HG03469 (cell line): Measurements from ENCODE around the gene UGT1A8.
"Not testable (repeated sequence)": the region's sequence is repeated elsewhere in the genome, so short reads cannot be mapped to it uniquely, and the experiment has no call there.

Source experiments
- ATAC-seq: cut with Tn5 transposase; IDR thresholded peaks from one replicate; pipeline ENCODE4 v1.9.1; 2021; ENCODE audit warnings: mild to moderate bottlenecking, moderate library complexity, moderate number of reproducible peaks; ENCODE audit not compliant: unreplicated experiment

Gene UGT1A8

DNA sequence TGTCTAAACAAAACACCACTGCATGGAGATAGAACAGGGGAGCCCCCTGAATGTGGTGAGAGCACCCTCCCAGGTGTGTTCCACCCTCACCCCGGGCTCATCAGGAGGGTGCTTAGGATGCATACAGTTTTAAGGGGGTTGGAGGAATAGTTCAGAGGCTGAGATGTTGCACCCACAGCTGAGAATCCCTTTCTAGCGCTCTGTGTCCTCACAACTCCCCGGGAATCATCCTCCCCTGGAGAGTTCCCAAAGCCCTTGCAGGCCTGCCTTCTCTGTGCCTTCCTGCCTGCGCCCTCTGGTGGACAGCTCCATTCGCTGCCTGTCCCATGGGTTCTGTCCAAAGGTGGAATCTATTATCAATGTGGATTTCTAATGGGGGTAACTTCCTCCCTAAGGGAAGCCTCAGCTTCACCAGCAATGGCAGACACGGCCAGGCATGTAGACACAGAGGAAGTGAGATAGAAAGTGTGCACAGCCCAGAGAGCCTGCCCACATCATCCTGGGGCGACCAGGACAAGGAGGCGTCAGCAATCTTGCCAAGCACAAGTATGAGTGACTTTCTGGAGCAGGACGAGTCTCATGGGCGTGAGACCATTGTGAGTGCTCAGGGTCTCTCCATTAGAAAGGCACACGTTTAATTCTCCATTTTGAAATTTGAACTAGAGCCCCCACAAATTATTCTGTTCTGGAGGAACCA, 94.0 kb downstream of the UGT1A8 start:
- no peak for ATAC-seq

- no peak for ATAC-seq
These were observed 95.3 kb downstream of the UGT1A8 start, which contains the start of gene UGT1A5 for GRCh38 chr2:233712611-233713261. Gene UGT1A5 (plus strand): TSS chr2:233712907. CDS start chr2:233712992, 85 bp downstream.

- ATAC-seq, result no peak
These were observed 95.8 kb downstream of the UGT1A8 start for GRCh38 chr2:233713262-233713615.

GRCh38 chr2:233714121-233714520, 96.7 kb downstream of the UGT1A8 start:
- no peak for ATAC-seq

DNA sequence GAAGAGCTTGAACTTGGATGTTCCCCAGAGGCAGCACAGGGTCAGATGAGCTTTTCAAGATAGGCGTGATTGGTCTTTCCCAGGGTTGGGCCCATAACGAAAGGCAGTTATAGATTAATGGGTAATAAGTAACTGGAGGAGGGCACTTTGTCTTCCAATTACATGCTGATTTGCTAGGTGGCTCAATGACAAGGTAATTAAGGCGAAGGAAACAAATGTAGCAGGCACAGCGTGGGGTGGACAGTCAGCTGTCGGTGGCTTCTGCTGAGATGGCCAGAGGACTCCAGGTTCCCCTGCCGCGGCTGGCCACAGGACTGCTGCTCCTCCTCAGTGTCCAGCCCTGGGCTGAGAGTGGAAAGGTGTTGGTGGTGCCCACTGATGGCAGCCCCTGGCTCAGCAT, 101.1 kb downstream of the UGT1A8 start, which contains the start of gene UGT1A4:
Gene UGT1A4 (plus strand): TSS at position 185 of the 400 bp plus-strand sequence. CDS start 85 bp downstream, at position 270.
- no peak for ATAC-seq

DNA sequence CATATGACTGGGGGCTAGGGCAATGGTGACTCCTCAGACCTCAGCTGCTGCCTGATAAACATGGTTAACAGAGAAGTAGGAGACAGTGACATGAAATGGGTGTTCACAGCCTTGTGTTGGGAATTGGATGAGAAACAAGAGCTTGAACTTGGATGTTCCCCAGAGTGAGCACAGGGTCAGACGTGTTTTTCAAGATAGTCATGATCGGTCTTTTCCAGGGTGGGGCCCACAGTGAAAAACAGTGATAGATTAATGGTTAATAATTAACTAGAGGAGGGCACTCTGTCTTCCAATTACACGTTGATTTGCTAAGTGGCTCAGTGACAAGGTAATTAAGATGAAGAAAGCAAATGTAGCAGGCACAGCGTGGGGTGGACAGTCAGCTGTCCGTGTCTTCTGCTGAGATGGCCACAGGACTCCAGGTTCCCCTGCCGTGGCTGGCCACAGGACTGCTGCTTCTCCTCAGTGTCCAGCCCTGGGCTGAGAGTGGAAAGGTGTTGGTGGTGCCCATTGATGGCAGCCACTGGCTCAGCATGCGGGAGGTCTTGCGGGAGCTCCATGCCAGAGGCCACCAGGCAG, 111.4 kb downstream of the UGT1A8 start, which contains the start of gene UGT1A3:
Gene UGT1A3 (plus strand): TSS at position 320 of the 579 bp plus-strand sequence. CDS start 85 bp downstream, at position 405.
- ATAC-seq, result no peak

- ATAC-seq, result not testable (repeated sequence)
These were observed 119.6 kb downstream of the UGT1A8 start for GRCh38 chr2:233736868-233737653.

DNA sequence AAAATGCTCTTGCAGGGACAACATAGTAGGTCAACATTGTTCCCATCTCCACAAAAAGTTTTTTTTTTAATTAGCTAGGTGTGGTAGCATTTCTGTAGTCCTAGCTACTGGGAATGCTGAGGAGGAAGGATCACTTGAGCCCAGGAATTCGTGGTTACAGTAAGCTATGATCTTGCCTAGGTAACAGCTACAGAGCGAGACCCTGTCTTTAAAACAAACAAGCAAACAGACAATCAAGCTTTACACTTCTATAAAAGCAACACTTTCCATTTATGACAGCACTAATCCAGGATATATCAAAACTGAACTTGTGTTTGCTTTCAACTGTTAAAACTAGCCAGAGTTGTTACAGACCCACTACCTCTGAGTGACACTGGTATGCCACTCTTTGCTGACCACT, 123.4 kb downstream of the UGT1A8 start:
- no peak for ATAC-seq

GRCh38 chr2:233743464-233744259, 126.2 kb downstream of the UGT1A8 start:
- ATAC-seq, result no peak

- ATAC-seq, result no peak
These were observed 127.8 kb downstream of the UGT1A8 start for GRCh38 chr2:233745073-233745755.

DNA sequence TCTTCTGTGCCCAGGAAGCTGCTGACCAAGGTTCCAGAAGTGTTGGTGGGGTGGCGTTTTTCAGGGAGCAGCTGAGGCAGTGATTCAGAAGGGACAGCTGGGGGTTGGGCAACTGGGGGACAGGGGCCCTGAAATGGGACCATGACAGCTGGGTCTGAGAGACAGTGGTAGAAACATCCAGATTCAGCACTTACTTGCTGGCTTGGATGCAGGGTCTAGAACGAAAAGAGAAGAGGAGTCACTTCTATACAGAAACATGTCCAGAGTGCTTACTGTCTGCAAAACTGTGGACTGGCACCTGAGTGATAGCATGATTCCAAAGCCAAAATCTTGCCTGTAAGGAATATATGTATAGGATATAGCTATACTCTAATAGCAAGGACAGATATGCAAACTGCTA, 128.4 kb downstream of the UGT1A8 start:
- not testable (repeated sequence) for ATAC-seq

GRCh38 chr2:233746475-233747282, 129.2 kb downstream of the UGT1A8 start:
- no peak for ATAC-seq

GRCh38 chr2:233747283-233747544, 129.8 kb downstream of the UGT1A8 start:
- ATAC-seq, result no peak

- ATAC-seq, result not testable (repeated sequence)
These were observed 133.3 kb downstream of the UGT1A8 start for GRCh38 chr2:233750689-233751088.

DNA sequence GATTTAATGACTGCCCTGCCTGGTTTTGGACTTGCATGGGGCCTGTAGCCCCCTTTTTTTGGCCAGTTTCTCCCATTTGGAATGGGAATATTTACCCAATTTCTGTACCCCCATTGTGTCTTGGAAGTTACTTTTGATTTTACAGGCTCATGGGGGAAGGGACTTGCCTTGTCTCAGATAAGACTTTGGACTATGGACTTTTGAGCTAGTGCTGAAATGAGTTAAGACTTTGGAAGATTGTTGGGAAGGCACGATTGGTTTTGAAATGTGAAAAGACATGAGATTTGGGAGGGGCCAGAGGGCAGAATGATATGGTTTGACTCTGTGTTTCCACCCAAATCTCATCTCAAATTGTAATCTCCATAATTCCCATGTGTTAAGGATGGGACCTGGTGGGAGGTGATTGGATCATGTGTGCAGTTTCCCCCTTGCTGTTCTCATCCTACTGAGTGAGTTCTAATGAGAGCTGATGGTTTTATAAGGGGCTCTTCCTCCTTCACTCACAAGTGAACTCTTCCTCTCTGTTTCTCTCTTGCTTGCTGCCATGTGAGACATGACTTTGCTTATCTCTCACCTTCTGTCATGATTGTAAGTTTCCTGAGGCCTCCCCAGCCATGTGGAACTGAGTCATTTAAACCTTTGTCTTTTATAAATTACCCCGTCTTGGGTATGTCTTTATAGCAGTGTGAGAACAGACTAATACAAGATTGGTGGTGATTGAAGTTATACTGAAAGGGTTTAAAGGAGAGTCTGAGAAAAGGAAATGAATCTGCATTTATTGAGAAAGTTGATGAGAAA, 134.0 kb downstream of the UGT1A8 start:
- ATAC-seq, result not testable (repeated sequence)

GRCh38 chr2:233754872-233755611, 137.6 kb downstream of the UGT1A8 start:
- no peak for ATAC-seq

- no peak for ATAC-seq
These were observed 139.1 kb downstream of the UGT1A8 start for GRCh38 chr2:233756429-233757081.
